Stimulated activated CD8-positive, alpha-beta memory T cell treated with anti-CD3 and anti-CD28 coated beads, Interleukin-15, amount 100 ng/mL, for 1 hour (primary cell): ENCODE data around the gene DUSP8.
"Not testable (repeated sequence)": the region's sequence is repeated elsewhere in the genome, so short reads cannot be mapped to it uniquely, and the experiment has no call there.

ENCODE experiments used
- DNase-seq: peaks from one replicate; pipeline ENCODE4 v3.0.0-alpha.2; 2020; ENCODE audit warnings: low read depth

The DUSP8 gene

DNA sequence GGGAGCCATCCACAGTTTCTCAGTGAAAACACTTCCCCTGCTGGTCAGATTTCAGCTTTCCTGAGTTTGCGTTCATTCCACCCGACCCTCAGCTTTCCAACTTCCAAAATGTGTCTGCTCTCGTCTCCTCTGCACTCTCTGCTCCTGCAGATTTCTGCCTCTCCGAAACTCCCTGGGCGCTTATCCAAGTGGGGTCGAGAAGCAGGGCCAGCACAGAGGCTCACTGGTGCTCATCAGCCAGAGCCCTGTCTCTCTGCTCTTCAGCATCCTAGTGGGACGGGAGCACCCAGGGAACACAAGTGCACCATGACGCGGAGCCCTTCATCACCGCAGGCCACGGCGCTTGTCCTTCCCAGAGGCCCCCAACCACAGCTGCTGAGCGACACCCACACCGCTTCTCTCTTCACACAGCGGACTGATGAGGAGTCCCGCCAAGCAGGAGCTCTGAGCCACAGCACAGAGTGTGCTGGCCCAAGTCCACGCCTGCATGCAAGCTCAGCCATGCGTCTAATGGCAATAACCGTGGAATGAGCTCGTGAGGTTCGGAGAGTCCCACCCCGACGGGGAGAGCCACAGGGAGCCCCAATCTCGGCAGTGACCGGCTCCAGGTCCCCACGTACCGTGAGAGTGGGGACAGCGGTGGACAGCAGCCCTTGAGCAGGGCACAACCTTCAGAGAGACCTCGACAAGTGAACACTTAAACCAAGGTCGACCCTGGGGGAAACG is 57.6 kb downstream of the DUSP8 start:
- no peak for DNase-seq

DNA sequence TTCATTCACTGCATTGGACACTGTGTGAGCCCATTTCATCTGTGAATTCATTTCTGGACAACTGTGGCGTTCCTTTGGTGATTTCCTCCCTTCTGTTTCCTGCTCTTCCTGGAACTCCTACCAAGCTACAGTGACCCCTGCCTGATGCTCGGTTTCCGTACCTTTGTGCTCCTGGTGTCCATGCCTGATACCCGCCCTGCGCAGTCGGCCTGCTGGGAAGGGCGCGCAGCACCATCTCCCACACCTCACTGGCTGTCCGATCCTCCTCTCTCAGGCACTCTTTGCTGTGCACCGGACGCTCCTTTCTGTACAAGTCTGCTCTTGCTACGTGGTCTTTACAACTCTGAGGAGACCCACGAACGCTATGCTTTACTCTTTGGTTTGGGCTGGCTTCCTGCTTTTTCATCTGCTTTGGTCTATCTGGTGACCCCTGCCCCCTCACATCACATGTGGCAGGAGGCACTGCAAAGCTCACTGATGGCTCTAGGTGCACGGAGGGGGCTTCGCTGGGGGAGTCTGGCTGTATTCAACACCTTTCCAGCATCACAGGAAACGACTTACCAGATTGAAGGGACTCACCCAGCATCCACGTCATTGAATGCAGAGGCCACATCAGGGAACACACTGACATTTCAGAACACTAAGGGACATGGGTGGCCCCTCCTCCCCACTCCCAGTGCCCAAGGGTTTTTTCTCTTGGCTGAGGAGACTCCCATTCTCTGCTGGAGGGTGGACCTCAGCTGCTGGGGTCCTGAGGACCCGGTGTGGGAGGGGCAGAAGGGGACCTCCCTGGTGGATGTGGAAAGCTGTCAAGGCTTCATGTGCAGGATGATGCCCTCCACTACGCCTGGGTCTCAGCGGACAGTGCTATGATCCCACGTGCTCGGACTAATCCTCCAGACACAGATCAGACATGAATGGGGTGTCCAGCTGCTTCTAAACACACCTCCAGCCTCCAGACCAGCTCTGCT is 58.5 kb downstream of the DUSP8 start:
- DNase-seq, result no peak

DNA sequence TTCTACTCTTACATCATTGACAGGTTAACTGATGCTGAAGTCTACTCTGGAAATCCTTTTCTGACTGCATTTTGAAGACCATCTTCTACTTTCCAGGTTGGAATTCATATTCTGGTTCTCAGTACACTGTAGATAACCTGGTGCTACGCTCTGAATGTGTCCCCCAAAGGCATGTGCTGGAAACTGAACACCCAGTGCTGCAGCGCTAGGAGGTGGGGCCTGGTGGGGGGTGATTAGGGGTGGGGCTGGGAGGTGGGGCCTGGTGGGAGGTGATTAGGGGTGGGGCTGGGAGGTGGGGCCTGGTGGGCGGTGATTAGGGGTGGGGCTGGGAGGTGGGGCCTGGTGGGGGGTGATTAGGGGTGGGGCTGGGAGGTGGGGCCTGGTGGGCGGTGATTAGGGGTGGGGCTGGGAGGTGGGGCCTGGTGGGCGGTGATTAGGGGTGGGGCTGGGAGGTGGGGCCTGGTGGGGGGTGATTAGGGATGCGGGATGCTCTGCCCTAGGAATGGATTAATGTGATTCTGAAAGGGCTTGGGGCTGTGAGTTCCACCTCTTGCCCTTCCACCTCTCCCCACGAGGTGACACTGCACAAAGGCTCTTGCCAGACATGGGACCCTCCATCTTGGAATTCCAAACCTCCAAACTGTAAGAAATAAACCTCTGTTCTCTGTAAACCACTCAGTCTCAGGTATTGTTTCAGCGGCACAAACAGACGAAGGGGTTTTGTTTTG is 59.4 kb downstream of the DUSP8 start:
- DNase-seq, result not testable (repeated sequence)

DNA sequence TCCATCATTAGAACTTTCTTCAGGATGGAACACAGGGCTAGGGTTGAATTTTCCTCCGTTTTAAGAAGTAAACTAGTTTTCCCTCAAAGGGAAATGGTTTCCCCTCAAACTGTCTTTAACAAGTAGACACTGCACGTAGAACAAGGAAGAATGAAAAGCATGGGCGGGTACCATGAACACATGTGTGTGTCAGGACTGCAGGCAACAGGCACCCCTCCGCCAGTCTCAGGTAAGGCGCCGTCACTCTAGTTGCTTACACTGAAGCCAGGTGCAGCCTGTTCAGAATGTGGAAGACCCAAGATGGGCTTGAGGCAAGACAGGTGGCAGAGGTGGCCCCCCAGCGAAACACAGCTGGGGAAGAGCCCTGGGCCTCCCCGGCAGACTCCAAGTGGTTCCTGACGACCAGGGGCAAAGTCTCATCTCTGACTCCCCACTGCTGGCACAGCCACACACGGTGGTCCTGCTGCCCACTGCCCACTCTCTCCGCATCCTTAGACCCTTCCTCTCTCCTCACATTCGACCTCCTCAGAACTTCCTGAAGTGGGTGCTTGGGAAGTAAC is 60.1 kb downstream of the DUSP8 start:
- DNase-seq, result no peak

DNA sequence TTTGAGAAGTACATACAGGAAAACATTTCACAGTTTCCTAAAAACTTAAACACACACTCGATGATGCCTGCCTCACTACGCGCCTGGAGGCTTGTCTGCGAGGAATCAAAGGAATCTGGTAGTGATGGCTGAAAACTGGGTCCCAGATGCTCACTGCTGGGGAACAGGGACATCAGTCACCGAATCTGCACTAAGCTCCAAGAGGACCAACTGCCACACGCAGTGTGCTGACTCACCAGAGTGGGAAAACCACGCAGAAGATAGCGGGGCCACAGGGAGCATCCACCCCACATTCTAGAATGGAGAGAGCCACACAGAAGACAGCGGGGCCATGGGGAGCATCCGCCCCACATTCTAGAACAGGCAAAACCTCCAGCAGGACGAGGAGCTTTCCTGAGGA is 61.1 kb downstream of the DUSP8 start:
- DNase-seq, result no peak

DNA sequence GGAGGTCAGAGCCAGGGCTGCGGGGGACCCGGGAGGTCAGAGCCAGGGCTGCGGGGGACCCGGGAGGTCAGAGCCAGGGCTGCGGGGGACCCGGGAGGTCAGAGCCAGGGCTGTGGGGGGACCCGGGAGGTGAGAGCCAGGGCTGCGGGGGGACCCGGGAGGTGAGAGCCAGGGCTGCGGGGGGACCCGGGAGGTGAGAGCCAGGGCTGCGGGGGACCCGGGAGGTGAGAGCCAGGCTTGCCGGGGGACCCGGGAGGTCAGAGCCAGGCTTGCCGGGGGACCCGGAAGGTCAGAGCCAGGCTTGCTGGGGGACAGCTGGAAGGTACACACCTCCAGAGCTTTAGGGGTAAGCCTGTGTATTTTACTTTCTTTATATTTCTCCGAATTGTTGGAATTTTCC is 61.7 kb downstream of the DUSP8 start:
- DNase-seq, result not testable (repeated sequence)

DNA sequence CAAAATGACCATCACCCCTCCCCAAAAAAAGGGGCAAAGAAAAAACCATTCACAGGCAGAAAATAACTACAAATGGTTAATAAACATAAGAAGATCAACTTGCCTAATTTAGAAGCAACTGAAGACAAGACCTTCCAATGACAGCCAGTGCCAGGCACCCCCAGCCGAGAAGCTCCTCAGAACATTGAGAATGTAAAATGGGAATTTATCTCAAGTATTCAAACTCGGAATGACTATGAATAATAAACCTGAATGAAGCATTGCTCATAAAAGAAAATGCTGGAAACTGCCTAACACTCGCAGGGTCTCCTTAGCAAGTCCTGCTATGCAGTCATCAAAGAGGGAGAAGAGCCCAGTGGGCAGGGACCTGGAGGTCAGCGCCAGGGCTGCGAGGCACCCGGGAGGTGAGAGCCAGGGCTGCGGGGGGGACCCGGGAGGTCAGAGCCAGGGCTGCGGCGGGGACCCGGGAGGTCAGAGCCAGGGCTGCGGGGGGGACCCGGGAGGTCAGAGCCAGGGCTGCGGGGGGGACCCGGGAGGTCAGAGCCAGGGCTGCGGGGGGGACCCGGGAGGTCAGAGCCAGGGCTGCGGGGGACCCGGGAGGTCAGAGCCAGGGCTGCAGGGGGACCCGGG is 62.3 kb downstream of the DUSP8 start:
- DNase-seq, result no peak

DNA sequence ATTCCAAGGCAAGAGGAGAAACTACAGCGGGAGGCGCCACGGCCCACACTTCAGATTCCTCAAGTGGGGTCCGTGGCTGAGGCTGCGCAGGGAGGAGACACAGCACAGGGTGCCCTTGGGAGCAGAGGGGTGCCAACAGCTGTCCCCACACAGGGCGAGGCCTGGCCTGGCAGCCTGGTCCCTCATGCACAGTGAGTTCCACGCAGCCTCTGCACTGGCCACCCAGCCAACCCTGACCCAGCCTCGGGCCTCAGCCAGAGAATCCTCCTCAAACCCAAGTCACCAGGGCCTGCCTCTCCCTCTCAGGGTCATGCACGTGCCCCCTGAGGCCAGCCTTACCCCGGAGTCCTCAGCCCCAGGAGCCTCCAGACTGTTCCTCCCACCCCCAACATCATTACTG is 63.1 kb downstream of the DUSP8 start:
- DNase-seq, result no peak

DNA sequence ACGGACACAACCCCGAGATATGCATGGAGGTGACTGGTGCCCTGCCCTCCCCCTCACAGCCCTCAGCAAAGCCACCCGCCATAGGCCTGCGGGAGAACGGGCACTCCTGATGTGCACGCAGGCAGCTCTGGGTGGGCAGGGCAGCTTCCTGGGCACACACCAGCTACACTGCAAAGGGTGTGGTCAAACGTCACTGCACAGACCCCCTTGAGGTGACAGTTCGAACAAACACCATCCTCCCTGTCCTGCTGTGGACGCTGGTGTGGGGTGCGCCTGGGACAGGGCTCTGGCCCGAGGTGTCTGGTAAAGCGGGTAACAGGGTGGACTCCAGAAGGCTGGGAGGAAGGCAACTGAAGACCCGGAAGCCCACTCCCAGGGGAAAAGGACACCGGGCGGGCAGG is 63.6 kb downstream of the DUSP8 start:
- DNase-seq, result no peak

DNA sequence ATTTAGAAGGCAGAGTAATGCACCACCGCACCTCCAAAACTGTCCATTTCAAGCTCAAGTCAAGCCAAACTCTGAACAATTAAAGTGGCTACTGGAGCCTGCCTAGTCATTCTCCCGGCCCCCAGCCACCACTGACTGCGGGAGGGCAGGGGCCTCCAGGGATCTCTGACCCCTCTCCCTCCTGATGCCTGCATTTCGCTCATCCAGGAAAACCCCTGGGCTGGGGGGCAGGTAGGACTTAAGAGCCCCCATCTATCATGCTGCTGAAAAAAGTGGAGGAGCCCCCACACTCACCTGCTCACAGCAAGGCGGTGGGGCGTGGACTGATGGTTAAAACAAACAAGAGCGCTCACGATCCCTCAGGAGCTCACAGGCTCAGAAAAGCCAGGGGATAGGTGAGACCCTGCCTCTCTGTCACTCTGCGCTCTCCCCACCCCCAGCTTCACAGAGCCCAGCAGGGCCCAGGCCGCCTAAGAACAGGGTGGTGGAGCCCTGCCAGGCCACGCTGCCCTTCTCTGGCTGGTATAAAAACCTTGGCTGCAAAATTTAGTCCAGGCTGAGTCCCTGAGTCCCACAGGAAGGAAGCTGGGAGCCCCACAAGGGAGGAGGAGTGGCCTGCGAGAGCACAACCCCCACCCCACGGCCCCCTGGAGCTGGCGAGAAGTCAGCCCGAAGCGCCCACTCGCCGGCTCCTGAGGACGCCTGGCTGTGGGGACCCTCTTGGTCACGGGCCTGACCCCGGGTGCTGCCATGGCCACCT is 64.5 kb downstream of the DUSP8 start:
- DNase-seq, result no peak

DNA sequence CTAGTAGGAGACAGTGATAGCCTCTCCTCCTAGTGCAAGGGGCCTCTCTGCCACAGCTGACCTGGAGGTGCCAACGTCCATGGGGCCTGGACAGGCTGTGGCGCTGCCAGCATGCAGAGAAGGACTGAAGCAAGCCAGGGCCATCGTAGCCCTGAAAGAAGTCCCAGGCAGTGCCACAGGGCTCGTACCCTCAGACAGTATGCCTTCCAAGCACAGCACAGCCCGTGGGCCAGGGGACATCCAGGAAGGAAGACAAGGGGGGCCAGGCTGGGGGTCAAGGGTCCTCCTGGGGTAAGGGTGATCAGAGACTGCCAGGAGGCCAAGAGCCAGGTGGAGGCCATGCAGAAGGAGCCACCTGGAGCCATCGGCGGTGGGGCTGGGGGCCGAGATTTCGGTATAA is 65.1 kb downstream of the DUSP8 start:
- DNase-seq, result no peak

DNA sequence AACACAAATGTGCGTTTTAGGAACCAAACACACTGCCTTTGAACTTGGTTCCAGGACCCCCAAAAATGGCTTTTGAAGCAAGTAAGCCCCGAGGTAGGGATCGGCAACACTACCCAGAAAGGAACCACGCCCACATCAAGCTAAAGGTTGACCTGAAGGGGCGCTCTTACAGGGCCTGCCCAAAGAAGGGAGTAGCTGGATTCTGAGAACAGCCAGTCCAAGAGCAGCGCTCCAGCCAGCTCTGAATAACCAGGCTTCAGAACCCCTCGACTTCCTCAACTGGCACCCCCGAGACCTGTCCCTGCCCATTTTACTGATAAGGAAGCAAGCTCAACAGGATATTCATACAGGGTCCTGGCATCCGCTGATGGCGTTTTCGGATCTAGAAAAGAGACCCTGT is 66.6 kb downstream of the DUSP8 start:
- no peak for DNase-seq

DNA sequence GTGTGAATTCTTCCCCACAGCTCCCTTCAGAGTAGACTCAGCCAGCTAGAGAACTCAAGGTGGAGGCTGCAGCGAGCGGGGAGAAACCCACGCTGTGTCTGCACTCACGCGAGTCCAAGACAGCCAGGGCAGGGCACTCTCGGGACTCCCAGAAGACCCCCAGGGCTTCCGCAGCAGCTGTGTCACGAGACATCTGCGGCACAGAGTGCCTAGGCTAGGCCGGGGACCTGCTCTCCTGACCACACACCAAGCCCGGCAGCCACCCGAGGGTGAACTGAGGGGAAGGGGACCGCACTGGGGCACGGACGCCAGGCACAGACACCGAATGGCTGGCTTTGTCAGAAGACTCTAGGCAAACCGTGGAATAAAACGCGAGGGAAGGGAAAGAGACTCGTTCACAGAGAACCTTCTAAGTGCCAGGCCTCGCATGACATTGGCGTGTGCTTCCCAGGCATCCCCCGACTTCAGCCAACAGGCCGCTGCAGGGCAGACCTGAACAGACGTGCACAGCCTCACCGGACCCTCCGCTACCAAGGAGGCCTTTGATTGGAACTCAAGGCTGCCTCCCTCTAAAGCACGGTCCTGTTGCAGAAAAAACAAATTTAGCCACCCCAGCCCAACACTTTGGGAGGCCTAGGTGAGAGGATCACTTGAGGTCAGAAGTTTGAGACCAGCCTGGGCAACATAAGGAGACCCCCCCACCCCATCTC is 67.3 kb downstream of the DUSP8 start:
- DNase-seq, result no peak

DNA sequence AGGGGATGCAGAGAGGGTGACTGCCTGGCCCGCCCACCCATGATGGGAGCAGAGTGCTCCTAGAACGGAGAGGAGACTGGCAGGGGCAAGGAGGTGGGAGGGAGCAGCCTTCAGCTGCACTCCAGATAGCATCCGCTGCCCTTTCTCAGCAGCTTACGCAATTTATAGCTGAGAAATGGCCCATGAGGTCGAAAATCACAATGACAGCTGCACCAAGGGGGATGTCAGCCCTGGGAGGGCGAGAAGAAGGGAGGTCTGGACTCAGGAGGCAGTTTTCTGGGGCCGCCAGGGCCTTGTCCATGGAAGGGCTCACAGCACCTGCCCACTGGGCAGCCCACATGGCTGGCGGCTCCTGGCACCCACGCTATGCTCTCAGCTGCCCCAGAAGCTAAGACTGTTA is 67.9 kb downstream of the DUSP8 start:
- no peak for DNase-seq
